Tibial artery (tissue), 4 donors: ENCODE results near the gene KCNJ12.
"Not testable (repeated sequence)": the region's sequence is repeated elsewhere in the genome, so short reads cannot be mapped to it uniquely, and the experiment has no call there.

Experiments
- DNase-seq, 2 donors: peaks; one replicate each; pipeline ENCODE4 v3.0.0-alpha.2; 2019
- H3K27ac ChIP-seq, 2 donors: fragments of 200-600 bp; sonication (generic) in 1 of 2; 1 replicate in 1 of 2; 2 replicates in 1 of 2; pipeline ENCODE4 v1.5.1; 2018 to 2019; ENCODE audit warnings: mild to moderate bottlenecking in 1 of 2
- H3K27me3 ChIP-seq, 2 donors: fragments of 200-600 bp; sonication (generic) in 1 of 2; one replicate each; pipeline versions ENCODE4 v1.5.1 to v1.6.0; 2016 to 2019
- H3K36me3 ChIP-seq, 3 donors: fragments of 200-600 bp; sonication (generic) in 2 of 3; one replicate each; pipeline ENCODE4 v1.5.1; 2016 to 2019; ENCODE audit warnings: mild to moderate bottlenecking in 2 of 3
- H3K4me1 ChIP-seq, 4 donors: fragments of 200-600 bp; sonication (generic) in 2 of 4; 1 replicate in 3 of 4; 2 replicates in 1 of 4; pipeline ENCODE4 v1.5.1; 2016 to 2019
- H3K4me3 ChIP-seq, 2 donors: fragments of 200-600 bp; sonication (generic) in 1 of 2; 1 replicate in 1 of 2; 2 replicates in 1 of 2; pipeline ENCODE4 v1.5.1; 2018 to 2019; ENCODE audit warnings: mild to moderate bottlenecking in 2 of 2
- H3K9me3 ChIP-seq, 3 donors: fragments of 200-600 bp; sonication (generic) in 1 of 3; one replicate each; pipeline ENCODE4 v1.5.1; 2016 to 2019
- intact Hi-C: fragments of 100-400 bp; cut with DNase I; formaldehyde crosslinking; loops from one replicate; pipeline ENCODE4 v1.15.0; 2023; ENCODE audit warnings: low total_unique reads
- TF ChIP-seq, protein P1 (sequence below), 2 experiments: fragments of 200-600 bp in 1 of 2; fragments of 450-650 bp in 1 of 2; IDR thresholded peaks; one replicate each; pipeline ENCODE4 v1.5.1; 2017 to 2019; ENCODE audit warnings: antibody characterized with exemption in 2 of 2, mild to moderate bottlenecking in 1 of 2, moderate library complexity in 1 of 2

KCNJ12 gene

DNA sequence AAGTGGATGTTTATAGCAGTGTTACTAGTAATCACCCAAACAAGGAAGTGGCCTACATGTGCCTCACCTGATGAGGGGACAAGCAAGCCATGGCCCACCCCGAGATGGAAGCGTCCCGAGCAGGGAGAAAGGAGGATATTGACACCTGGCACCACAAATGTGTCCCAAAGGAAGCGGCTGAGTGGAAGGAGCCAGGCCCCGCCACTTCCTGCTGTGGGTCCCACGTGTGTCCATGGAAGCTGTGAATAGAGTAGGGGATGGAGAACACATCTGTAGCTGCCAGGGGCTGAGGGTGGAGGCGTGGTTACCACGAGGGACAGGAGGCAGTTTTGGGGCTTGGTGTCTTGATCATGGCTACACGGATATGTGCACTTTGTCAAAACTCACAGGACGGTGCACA is 49.2 kb downstream of the KCNJ12 start:
- Histone ChIP-seq H3K36me3 (no peaks in the 10 kb centered on the region), H3K27me3 (no peaks in the 10 kb centered on the region), H3K4me1 (no peaks in the 10 kb centered on the region), H3K9me3 (no peaks in the 10 kb centered on the region), H3K4me3 (no peak overlapping the region), H3K27ac (no peak overlapping the region)
- TF ChIP-seq, protein P1, sequence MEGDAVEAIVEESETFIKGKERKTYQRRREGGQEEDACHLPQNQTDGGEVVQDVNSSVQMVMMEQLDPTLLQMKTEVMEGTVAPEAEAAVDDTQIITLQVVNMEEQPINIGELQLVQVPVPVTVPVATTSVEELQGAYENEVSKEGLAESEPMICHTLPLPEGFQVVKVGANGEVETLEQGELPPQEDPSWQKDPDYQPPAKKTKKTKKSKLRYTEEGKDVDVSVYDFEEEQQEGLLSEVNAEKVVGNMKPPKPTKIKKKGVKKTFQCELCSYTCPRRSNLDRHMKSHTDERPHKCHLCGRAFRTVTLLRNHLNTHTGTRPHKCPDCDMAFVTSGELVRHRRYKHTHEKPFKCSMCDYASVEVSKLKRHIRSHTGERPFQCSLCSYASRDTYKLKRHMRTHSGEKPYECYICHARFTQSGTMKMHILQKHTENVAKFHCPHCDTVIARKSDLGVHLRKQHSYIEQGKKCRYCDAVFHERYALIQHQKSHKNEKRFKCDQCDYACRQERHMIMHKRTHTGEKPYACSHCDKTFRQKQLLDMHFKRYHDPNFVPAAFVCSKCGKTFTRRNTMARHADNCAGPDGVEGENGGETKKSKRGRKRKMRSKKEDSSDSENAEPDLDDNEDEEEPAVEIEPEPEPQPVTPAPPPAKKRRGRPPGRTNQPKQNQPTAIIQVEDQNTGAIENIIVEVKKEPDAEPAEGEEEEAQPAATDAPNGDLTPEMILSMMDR (IDR thresholded peaks at IDR 0.05), result no peak
- intact Hi-C loops, result no loop called here
- DNase-seq, result no peak

DNA sequence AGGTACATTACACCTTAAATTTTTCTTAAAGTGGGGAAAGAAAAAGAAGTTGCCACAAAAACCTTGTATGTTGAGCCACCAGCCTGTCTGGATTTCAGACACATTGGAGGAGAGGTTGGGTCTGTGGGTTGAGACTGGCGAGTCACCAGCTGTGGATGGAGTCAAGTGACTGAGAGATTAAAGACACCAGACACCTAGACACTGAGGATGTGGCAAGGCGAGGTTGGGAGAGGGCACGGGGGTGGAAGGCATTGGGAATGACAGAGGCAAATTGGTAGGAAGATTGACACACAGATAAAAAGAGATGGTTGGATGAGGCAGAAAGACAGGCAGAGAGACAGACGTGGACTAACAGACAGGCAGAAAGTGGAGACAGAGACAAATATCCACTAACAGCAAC is 49.6 kb downstream of the KCNJ12 start:
- intact Hi-C loops, result no loop called here
- Histone ChIP-seq H3K4me3 (no peak overlapping the region), H3K27me3 (no peaks in the 10 kb centered on the region), H3K4me1 (no peaks in the 10 kb centered on the region), H3K36me3 (no peaks in the 10 kb centered on the region), H3K9me3 (no peaks in the 10 kb centered on the region), H3K27ac (no peak overlapping the region)
- TF ChIP-seq, protein P1 (IDR thresholded peaks at IDR 0.05), result no peak
- DNase-seq, result no peak

DNA sequence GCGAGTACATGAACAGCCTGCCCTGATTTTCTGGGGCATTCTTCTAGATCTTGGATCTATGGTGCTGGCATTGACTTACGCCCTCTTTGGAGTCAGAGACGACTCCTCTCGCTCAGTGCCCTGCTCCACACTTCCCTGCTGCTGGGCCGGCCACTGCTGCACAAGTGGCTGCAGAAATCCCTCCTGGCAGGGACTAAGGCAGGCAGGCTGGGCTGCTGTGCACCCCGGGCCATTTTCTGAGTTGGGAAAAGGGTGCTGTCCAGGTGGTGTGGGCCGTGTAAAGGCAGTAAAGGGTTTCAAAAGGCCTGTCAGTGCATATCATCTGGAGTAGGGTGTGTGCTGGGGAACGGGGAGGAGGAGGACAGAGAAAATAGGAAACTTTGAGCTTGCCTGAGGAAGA is 50.1 kb downstream of the KCNJ12 start:
- H3K4me3 ChIP-seq, H3K4me1 ChIP-seq, DNase-seq, H3K36me3 ChIP-seq, H3K27me3 ChIP-seq, H3K9me3 ChIP-seq, H3K27ac ChIP-seq, intact Hi-C loops: not testable (repeated sequence)

DNA sequence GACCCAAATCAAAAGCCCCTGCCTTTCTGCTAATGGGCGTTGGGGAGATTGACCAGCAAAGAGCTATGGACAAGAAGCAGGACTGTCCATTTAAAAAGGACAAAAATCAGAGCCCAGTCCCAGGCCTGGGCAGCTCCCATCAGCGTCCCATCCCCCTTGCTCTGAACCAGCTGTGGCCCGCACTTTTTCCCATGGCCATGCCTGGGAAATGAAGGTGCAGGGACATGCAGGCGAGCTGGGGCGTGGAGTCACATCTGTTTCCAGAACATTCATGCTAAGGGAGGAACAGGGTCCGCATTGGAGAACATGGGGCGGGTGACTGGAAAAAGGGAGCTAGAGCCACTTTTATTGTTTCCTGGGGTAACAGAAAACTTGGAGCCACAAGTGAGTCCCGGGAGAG is 50.7 kb downstream of the KCNJ12 start:
- H3K4me3 ChIP-seq, H3K27me3 ChIP-seq, DNase-seq, H3K36me3 ChIP-seq, intact Hi-C loops, H3K9me3 ChIP-seq, H3K4me1 ChIP-seq, H3K27ac ChIP-seq: not testable (repeated sequence)

DNA sequence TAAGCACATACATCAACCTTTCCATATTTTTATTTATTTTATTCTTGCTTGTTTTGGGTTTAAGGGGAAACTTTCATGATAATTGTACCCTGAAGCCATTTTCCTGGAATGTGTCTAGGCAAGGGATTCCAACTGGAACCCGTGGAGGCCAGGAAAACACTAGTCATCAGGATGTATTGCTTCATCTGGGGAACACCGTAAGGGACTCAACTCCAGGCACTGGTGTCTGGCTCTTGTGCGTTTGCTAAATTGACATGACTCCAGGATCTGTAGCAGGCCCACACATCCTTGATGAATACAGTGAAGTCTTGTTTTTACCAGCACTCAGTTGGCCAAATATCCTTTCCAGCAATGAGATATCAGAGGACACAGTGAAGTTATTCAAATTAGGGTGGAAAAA is 51.6 kb downstream of the KCNJ12 start:
- H3K36me3 ChIP-seq, H3K27me3 ChIP-seq, H3K4me3 ChIP-seq, intact Hi-C loops, H3K27ac ChIP-seq, H3K4me1 ChIP-seq, DNase-seq, H3K9me3 ChIP-seq: not testable (repeated sequence)

DNA sequence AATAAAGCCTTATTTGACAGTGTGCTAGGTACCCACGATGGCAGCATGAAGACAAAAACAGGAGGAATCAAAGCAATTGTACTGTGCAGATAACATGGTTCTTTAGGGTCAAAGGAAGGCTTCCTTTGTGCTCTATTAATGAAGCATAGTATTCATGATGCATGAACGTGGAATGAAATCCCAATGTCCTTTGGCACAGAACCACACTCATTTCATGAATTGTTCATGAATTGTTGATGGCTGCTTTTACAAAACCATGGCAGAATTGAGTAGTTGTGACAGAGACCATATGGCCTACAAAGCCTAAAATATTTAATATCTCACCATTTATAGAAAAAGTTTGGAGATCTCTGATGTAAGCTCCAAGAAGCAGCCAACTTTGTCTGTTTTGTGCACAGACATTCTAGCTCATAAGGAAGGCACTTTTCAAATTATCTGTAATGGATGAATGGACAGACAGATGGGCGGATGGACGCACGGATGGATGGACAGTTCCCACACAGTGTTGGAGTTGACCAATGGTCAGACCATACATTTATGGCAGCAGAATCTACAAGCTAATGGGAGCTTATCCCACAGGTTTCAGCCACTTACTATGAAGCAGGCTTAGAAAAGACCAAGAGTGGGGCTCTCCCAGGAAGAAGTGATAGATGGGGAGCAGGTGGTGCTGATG is 52.7 kb downstream of the KCNJ12 start:
- intact Hi-C loops, H3K27ac ChIP-seq, H3K4me3 ChIP-seq, H3K9me3 ChIP-seq, DNase-seq, H3K4me1 ChIP-seq, H3K36me3 ChIP-seq, H3K27me3 ChIP-seq: not testable (repeated sequence)

DNA sequence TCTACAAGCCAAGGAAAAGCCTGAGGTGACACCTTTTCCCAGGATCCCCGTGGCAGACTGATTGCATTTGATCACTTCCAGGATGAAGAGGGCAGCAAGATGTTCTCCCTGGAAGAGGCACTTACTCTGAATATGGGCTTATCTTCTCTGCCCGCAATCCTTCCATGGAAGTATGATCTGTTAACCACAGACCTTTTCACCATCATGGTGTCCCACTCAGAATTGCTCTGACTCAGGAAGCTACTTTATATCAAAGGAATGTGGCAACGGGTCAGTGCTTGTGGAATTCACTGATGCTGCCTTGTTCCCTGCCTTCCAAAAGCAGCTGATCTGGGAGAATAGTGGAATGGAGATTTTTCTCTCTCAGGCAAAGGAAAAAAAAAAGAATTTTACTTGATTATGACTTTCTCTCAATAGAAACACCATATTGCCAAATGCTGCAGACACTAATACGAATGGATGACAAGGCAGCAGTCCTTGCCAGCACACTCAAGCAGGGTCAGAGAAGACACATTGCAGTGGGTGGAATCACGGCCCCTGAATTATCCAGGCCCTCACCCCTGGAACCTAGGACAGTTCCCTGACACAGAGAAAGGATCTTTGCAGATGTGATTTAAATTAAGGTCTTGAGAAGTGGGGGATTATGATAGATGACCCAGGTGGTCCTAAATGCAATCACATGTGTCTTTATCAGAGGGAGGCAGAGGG is 53.9 kb downstream of the KCNJ12 start:
- DNase-seq, H3K9me3 ChIP-seq, H3K36me3 ChIP-seq, H3K4me1 ChIP-seq, H3K27me3 ChIP-seq, H3K4me3 ChIP-seq, intact Hi-C loops, H3K27ac ChIP-seq: not testable (repeated sequence)

DNA sequence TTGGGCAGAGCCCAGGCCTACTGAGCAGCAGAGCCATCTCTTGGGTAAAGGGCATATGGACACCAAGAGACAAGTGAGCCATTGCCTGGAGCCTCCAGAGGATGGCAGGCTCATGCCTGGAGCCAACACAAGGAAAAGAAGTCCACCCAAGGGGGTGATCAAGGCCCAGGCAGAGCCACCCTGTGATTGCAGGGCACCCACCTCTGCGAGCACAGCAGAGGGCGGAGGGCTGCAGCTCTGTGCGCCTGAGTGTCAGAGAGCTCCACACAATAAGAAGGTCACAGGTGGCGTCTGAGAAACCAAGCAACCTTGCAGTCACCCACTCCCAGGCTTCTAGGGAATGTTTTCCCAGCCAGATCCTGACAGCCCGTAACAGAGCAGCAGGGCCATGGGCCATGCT is 57.8 kb downstream of the KCNJ12 start:
- DNase-seq, intact Hi-C loops, H3K4me1 ChIP-seq, H3K36me3 ChIP-seq, H3K9me3 ChIP-seq, H3K4me3 ChIP-seq, H3K27me3 ChIP-seq, H3K27ac ChIP-seq: not testable (repeated sequence)

DNA sequence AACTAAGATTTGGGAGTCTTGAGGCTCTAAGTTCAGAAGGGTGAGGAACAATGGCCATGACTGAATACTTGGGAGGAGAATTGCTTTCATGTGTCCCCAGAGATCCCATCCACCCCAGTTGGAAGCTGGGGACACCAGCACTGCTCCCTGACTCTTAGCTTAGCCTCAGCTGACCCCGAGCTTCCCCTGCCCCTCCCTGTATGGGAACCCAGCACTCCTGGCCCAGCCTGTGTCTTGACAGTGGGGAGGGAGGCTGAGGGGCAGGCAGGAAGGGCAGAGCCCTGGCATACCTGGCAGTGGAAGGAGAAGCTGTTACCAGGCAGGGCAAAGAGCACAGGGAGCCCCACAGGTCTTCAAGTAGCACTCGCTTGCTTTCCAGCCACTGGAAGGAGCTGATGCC is 58.8 kb downstream of the KCNJ12 start:
- H3K4me1 ChIP-seq, H3K9me3 ChIP-seq, H3K27ac ChIP-seq, H3K4me3 ChIP-seq, intact Hi-C loops, DNase-seq, H3K36me3 ChIP-seq, H3K27me3 ChIP-seq: not testable (repeated sequence)

DNA sequence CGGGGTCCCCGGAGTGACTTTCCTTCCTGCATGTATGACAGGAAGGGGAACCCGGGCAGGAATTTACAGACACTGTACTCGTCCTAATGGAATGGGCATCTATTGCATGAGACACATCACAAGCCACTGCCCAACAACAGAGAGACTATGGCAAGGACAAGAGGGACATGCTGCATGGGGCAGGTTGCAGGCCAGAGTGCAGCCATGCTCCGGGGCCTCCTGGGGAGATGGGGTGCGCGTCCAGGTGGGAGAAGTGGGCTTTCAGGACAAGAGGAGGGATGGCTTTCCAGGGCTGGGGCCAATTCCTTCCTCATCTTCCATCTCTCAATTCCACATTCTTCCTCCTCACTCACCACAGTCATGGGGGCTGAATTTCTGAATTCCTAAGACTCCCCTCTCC is 60.3 kb downstream of the KCNJ12 start:
- H3K27ac ChIP-seq, H3K27me3 ChIP-seq, intact Hi-C loops, H3K9me3 ChIP-seq, H3K4me3 ChIP-seq, H3K36me3 ChIP-seq, DNase-seq, H3K4me1 ChIP-seq: not testable (repeated sequence)

DNA sequence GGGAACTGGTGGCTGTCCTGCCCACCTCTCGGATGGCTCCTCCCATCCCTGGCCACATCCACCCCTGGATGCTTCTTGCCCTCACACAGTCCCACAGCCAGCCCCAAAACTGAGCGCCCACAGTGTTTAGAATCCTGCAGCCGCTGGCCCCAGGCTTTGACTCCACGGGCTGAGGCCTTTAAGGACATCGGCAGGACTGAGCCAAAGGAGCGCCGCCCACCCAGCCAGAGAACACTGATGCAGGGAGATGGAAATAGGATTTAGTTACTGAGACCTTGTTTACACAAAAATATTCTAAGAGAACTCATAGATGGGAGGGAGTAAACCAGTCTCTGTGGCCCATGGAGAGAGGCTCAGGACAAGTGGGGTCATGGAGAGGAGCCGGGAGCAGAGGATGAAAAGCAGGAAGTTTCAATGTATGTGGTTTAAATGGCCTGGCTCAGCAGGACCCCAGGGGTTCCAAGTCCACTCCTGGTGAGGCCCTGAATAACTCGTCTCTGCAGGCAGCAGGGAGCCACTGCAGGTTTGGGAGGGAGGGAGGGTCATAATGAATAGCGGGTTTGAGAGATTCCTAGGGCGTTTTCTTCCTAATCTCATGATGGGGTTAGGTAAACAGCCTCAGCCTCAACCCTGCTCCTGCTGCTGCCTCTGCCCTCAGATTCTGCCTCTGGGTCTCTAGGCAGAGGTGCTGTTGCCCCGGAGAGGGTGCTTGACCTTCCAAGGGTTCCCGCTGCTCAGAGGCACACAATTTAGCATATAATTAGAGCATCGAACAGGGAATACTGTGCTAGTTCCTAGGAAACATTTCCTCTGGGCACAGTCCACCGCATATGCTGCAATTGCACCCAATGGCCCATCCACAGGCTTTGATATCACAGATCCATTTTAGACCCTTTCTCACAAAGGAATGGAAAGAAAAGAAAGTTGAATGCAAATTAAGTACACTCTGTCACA is 61.0 kb downstream of the KCNJ12 start:
- DNase-seq, intact Hi-C loops, H3K27ac ChIP-seq, H3K27me3 ChIP-seq, H3K4me3 ChIP-seq, H3K36me3 ChIP-seq, H3K4me1 ChIP-seq, H3K9me3 ChIP-seq: not testable (repeated sequence)
